Nucleus accumbens (tissue), 56 donors: ENCODE results near the gene PLCH2.

ENCODE experiments used
- DNase-seq, 56 donors: peaks; one replicate each; lab custom pipeline; 2025; lab: John Stamatoyannopoulos, UW

The PLCH2 gene

GRCh38 chr1:2553871-2554620 is 78.0 kb downstream of the PLCH2 start:
- DNase-seq = no peak

DNA sequence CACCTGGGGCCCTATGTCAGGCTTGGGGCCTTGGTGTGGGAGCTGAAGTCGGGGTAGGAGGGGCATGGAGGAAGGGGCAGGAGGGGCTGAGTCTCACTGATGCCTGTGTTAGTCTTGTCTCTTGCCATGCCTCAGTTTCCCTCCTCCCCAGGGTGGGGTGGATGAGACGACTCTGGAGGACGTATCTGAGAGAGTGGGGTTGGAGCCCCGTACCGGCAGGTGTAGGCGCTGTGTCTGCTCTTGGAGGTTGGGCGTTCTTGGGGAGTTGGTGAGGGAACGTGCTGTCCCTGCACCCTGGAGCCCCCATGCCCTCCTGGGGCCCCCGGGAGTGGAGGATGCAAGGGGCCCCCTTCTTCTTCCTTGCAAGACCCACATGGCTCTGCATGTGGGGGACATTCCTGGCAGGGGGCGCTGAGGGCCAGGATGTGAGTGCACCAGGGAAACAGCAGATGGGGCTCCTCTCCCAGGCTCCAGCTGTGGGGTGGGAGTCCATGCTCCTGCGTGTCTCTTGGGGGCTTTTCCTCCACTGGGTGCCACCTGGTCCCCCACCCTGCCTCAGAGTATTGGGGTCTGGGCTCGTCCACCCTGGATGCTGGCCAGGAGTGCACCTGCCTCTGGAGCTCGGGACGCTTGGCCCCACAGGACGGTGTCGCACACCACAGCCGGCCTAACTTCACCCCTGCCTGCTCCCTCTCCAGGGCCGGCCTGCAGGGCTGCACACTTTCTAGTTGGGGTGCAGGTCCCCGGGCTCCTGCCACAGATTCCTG is 78.7 kb downstream of the PLCH2 start:
- DNase-seq = peak in 3 of 56 donors; percentile 4 to 15 (median 11)
